Measurements from ENCODE around the gene PPDPF. TPM values are rescaled to one million over a fixed set of nuclear protein-coding genes. Genes with fewer than 3 reads are reported as not detected.
A peak's percentile ranks its signal among the peaks of the same experiment; 100 is the strongest.

Gene PPDPF
- total RNA-seq, 2 experiments from 2014 or later, result 34.9 to 117 TPM

DNA sequence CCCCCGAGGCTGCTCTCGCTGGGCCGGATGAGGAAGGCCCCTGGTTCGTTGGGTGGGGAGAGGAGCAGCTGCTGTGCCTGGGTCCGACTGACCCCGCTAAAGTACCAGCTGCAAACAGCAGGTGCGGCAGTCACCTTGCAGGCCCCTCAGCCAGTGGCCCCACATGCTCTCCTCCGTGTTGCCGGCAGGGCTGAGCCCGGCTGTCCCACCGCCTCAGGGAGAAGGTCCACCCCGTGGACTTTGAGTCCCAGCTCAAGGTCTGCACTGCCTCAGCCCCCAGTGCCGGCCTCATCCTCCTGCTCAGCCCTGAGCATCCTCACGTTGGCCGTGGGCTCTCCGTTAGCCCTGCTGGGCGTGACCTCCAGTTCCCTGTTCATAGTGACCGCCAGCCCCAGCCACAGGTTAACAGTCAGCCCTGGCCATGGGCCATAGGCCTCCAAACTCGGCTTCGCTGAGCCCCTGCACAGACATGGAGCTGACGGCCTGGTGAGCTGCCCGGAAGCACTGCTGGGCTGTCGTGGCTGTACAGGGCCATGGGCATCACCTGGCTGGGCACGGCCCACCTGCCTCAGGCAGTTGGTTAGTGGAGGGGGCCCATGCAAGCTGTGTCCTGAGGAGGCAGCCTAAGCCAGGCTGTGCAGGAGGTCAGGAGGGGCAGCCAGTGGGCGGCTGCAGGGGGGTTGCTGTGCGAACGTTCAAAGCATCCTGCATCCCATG, 23.8 kb downstream of the PPDPF start:
- ChIA-PET CTCF (ENCODE audit: unreplicated experiment) (interaction anchor here (0.6 kb wide), 1 partner anchor 303 kb away, joined by 4 read pairs; no protein-coding TSS in a partner anchor), POLR2A (interaction anchor here (1.6 kb wide), 1 partner anchor 97 kb away, joined by 4 read pairs; no protein-coding TSS in a partner anchor)
- intact Hi-C loops (cut with micrococcal nuclease; ENCODE audit: unreplicated experiment), result no loop called here
- H3K4me1 ChIP-seq (ENCODE audit: insufficient read depth, low read length, poor library complexity, severe bottlenecking), result peaks cover 34% of the 10 kb centered on the region
- H3K36me3 ChIP-seq (ENCODE audit: insufficient read depth, low read length), result no peaks in the 10 kb centered on the region
- no peak overlapping the region for H3K27ac ChIP-seq (ENCODE audit: low read depth, low read length, poor library complexity, severe bottlenecking)
- no peaks in the 10 kb centered on the region for H3K79me2 ChIP-seq (ENCODE audit: insufficient read depth, low read depth, low read length)
- DNase-seq (ENCODE audit: low spot score), result no peak
- TF ChIP-seq EZH2phosphoT487 (IDR thresholded peaks at IDR 0.05; ENCODE audit: borderline replicate concordance, low read depth, low read length), result no peak
- TF ChIP-seq, protein P1, sequence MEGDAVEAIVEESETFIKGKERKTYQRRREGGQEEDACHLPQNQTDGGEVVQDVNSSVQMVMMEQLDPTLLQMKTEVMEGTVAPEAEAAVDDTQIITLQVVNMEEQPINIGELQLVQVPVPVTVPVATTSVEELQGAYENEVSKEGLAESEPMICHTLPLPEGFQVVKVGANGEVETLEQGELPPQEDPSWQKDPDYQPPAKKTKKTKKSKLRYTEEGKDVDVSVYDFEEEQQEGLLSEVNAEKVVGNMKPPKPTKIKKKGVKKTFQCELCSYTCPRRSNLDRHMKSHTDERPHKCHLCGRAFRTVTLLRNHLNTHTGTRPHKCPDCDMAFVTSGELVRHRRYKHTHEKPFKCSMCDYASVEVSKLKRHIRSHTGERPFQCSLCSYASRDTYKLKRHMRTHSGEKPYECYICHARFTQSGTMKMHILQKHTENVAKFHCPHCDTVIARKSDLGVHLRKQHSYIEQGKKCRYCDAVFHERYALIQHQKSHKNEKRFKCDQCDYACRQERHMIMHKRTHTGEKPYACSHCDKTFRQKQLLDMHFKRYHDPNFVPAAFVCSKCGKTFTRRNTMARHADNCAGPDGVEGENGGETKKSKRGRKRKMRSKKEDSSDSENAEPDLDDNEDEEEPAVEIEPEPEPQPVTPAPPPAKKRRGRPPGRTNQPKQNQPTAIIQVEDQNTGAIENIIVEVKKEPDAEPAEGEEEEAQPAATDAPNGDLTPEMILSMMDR (conservative IDR thresholded peaks at IDR 0.05; ENCODE audit: low read length), result no peak
- no peak overlapping the region for H2AFZ ChIP-seq (ENCODE audit: low read length)
- no peak overlapping the region for H3K4me3 ChIP-seq (ENCODE audit: low read depth, low read length, poor library complexity, severe bottlenecking)
- no peaks in the 10 kb centered on the region for H3K9me2 ChIP-seq (ENCODE audit: insufficient read depth, low read length)
- H4K20me1 ChIP-seq (ENCODE audit: insufficient read depth, low read length), result no peaks in the 10 kb centered on the region
- no peak overlapping the region for H3K4me2 ChIP-seq (ENCODE audit: low read length)
- no peaks in the 10 kb centered on the region for H3K9me3 ChIP-seq (ENCODE audit: low read length)
- BruUV-seq (replicated peaks), result no TSS peak

DNA sequence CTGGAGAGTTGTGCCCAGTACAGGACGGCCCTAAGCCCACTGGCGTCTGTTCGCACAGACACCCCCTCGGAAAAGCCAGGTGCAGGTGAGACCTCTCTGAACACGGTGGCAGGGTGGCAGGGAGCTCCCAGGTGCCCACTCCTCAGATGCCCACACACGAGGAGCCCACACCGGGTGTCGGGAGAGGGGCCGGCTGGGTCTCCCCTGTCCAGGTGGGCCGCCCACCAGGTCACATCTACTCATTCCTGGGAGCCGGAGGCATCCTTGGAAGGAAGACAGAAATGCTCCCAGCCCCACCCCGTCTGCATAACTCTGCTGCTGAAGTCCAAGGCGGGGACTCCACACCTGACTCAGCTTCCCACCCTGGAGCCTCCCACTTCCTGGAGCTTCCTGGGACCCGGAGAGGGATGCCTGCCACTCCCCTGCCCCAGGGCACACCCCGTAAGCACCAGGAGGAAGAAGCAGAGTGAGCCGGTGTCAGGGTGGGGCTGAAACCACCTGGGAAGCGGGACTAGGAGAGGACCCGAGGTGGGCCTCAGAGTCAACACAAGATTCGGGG, 24.5 kb downstream of the PPDPF start:
- Histone ChIP-seq H3K4me2 (ENCODE audit: low read length) (0 out of 2 replicates have a peak overlapping the region, but pooled peaks have one; percentile 27), H3K36me3 (ENCODE audit: insufficient read depth, low read length) (no peaks in the 10 kb centered on the region), H3K27ac (ENCODE audit: low read depth, low read length, poor library complexity, severe bottlenecking) (no peak overlapping the region), H4K20me1 (ENCODE audit: insufficient read depth, low read length) (no peaks in the 10 kb centered on the region), H2AFZ (ENCODE audit: low read length) (no peak overlapping the region), H3K4me3 (ENCODE audit: low read depth, low read length, poor library complexity, severe bottlenecking) (no peak overlapping the region), H3K9me3 (ENCODE audit: low read length) (no peaks in the 10 kb centered on the region), H3K9me2 (ENCODE audit: insufficient read depth, low read length) (no peaks in the 10 kb centered on the region), H3K4me1 (ENCODE audit: insufficient read depth, low read length, poor library complexity, severe bottlenecking) (peaks cover 34% of the 10 kb centered on the region), H3K79me2 (ENCODE audit: insufficient read depth, low read depth, low read length) (no peaks in the 10 kb centered on the region)
- intact Hi-C loops (cut with micrococcal nuclease; ENCODE audit: unreplicated experiment), result no loop called here
- no TSS peak for BruUV-seq (replicated peaks)
- POLR2A ChIA-PET, result no interaction called here
- DNase-seq (ENCODE audit: low spot score), result no peak
- CTCF ChIA-PET (ENCODE audit: unreplicated experiment), result no interaction called here
- no peak for TF ChIP-seq EZH2phosphoT487 (IDR thresholded peaks at IDR 0.05; ENCODE audit: borderline replicate concordance, low read depth, low read length)
- TF ChIP-seq, protein P1 (conservative IDR thresholded peaks at IDR 0.05; ENCODE audit: low read length), result no peak

- no peaks in the 10 kb centered on the region for H3K9me3 ChIP-seq (ENCODE audit: low read length)
- ChIA-PET POLR2A (interaction anchor here (0.6 kb wide), 1 partner anchor 37 kb away, joined by 4 read pairs; no protein-coding TSS in a partner anchor), CTCF (ENCODE audit: unreplicated experiment) (interaction anchor here (0.6 kb wide), 1 partner anchor 318 kb away, joined by 5 read pairs; no protein-coding TSS in a partner anchor)
- no peak overlapping the region for H2AFZ ChIP-seq (ENCODE audit: low read length)
- no peak overlapping the region for H3K4me3 ChIP-seq (ENCODE audit: low read depth, low read length, poor library complexity, severe bottlenecking)
- H3K36me3 ChIP-seq (ENCODE audit: insufficient read depth, low read length), result no peaks in the 10 kb centered on the region
- no TSS peak for BruUV-seq (replicated peaks)
- H3K4me1 ChIP-seq (ENCODE audit: insufficient read depth, low read length, poor library complexity, severe bottlenecking), result peaks cover 34% of the 10 kb centered on the region
- H3K4me2 ChIP-seq (ENCODE audit: low read length), result peak overlapping the region; percentile 27
- intact Hi-C loops (cut with micrococcal nuclease; ENCODE audit: unreplicated experiment), result no loop called here
- no peak for TF ChIP-seq EZH2phosphoT487 (IDR thresholded peaks at IDR 0.05; ENCODE audit: borderline replicate concordance, low read depth, low read length)
- TF ChIP-seq, protein P1 (conservative IDR thresholded peaks at IDR 0.05; ENCODE audit: low read length), result no peak
- H4K20me1 ChIP-seq (ENCODE audit: insufficient read depth, low read length), result no peaks in the 10 kb centered on the region
- H3K9me2 ChIP-seq (ENCODE audit: insufficient read depth, low read length), result no peaks in the 10 kb centered on the region
- H3K79me2 ChIP-seq (ENCODE audit: insufficient read depth, low read depth, low read length), result no peaks in the 10 kb centered on the region
- H3K27ac ChIP-seq (ENCODE audit: low read depth, low read length, poor library complexity, severe bottlenecking), result no peak overlapping the region
- DNase-seq (ENCODE audit: low spot score), result peak; percentile 55
Observed at GRCh38 chr20:63545814-63546213, 25.2 kb downstream of the PPDPF start.

All from OCI-LY7 (cell line).